Activated CD4-positive, alpha-beta T cell treated with anti-CD3 and anti-CD28 coated beads for 48 hours (primary cell): ENCODE measurements around the gene RASL10A.
"Not testable (repeated sequence)": the region's sequence is repeated elsewhere in the genome, so short reads cannot be mapped to it uniquely, and the experiment has no call there.

Source experiments
- DNase-seq: peaks from one replicate; pipeline ENCODE4 v3.0.0-alpha.2; 2020

Gene RASL10A

DNA sequence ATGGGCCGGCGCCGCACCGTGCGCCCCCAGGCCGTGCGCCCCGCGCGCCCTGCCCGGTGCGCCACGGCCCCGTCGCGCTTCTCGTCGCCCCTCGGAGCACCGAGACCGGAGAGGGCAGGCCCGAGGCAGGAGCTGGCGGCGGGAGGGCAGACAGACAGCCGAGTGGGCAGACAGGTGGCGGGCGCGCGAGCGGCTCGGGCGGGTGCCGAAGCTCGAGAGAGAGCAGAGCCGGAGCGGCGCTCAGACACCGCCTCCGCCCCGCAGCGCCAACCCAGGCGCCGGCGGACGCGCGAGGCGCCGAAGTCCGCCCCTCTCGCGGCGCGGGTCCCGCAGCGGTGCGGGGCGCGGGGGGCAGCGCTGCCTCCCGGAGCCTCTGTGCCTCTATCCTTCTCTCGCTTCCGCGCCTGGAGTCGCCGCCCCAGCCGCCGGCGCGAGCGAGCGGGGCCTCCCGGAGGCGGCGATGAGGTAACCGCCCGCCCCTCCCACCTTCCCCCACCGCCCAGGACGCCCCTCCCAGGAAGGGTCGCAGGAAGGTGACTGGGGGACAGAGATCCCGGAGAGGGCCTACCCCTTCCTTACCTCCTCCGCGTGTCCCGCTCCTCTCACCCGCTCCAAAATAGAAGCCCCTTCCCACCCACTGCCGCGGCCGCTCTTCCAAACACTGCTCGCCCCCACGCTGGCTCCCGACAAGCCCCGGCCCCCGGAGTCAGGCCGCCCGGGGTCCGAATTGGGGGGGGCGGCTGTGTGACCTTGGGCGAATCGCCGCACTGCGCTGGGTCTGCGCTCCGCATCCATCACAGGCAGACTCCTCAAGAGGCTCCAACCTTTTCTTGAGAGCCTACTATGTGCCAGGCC lies at the start of gene RASL10A:
RASL10A (minus strand) TSS at position 412 of the 855 bp plus-strand sequence. CDS start 451 bp downstream, outside the sequence.
- no peak for DNase-seq

- DNase-seq = no peak
Observed at GRCh38 chr22:29359469-29359868, 44.0 kb upstream of the RASL10A start.

DNA sequence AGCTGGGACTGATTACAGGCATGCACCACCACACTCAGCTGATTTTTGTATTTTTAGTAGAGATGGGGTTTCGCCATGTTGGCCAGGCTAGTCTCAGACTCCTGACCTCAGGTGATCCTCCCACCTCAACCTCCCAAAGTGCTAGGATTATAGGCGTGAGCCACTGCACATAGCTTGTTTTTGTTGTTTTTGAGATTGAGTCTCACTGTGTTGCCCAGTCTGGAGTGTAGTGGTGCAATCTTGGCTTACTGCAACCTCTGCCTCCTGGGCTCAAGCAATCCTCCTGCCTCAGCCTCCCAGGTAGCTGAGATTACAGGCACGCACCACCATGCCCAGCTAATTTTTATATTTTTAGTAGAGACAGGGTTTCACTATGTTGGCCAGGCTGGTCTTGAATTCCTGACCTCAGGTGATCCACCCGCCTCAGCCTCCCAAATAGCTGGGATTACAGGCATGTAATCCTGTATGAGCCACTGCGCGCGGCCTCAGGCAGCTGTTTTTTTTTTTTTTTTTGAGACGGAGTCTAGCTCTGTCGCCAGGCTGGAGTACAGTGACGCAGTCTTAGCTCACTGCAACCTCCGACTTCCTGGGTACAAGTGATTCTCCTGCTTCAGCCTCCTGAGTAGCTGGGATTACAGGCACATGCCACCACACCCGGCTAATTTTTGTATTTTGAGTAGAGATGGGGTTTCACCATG lies 41.8 kb upstream of the RASL10A start:
- not testable (repeated sequence) for DNase-seq

GRCh38 chr22:29353860-29354259 lies 38.4 kb upstream of the RASL10A start:
- no peak for DNase-seq

GRCh38 chr22:29353286-29353685 lies 37.8 kb upstream of the RASL10A start:
- no peak for DNase-seq

- DNase-seq = no peak
Observed at GRCh38 chr22:29352778-29353177, 37.3 kb upstream of the RASL10A start.

DNA sequence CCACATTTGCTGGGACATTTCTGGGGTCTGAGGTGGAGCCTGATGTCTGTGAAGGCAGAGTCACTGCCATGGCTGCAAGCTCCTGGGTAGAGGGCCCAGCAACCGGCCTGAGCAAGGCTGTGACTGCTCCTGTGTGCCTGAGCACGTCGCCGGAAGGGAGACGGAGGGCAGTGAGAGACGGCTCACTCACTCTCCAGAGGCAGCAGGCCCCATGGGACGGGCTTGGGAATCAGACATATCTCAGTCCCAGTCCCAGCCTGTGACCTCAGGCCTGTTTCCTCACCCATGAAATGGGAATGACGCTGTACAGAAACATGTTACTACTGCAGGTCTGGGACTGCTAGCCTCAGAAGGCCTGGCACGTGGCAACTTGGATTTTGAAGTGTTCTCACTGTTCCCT lies 36.4 kb upstream of the RASL10A start:
- no peak for DNase-seq

GRCh38 chr22:29351042-29351441 lies 35.5 kb upstream of the RASL10A start:
- DNase-seq = no peak

DNA sequence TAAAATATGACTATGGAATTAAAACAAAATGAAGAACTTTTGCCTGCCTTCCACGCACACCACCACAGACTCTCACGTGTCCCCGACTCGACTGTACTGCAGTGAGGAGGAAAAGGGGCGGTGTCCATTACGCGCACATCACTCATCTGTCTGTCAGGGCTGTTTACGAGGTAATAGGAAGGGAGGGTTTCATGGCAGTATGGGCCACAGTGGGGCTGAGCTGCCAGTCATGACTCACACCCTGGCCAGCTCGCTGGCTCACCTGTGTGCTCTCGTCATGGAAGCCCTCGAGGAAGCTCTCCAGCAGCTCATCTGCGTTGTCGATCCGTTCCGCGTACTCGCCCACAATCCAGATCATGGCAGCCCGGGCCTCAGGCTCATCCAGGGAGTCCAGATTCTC lies 33.5 kb upstream of the RASL10A start:
- no peak for DNase-seq

- DNase-seq = no peak
Observed at GRCh38 chr22:29348041-29348440, 32.5 kb upstream of the RASL10A start.

DNA sequence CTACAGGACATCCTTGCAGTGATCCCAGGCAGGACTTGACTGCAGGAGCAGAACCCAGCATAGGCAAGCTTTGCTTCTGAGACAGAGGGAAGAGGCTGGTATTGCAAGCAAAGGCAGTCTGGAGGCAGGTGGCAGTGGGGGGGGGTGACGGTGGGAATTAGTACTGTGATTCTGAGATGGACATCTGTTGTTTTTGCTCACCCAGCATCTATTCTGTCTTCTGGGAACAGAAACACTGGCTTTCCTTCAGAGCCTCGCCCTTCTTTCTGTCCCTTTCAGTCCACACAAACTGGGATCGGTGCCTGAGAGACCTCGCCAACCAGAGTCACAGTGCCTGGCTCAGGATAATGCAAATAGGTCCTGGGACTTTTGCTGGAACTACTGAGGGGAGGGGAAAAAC lies 31.2 kb upstream of the RASL10A start:
- DNase-seq = no peak

DNA sequence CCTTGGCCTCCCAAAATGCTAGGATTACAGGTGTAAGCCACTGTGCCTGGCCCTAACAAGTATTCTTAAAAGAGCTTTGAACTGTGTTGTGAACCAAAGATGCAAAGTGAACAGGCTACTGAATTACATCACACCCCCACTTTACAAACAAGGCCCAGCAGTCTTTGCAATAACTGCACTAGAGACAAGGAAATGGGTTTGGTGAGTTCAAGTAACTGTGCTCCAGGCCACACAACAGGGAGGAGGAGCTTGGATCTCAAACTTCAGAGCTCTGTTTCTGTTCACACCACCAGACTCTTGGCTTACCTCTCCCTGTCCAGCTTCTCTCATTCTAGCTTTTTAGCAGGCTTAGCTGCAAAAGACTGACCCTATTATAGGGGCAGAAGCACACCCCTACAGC lies 30.4 kb upstream of the RASL10A start:
- no peak for DNase-seq

GRCh38 chr22:29344889-29345288 lies 29.4 kb upstream of the RASL10A start:
- not testable (repeated sequence) for DNase-seq

DNA sequence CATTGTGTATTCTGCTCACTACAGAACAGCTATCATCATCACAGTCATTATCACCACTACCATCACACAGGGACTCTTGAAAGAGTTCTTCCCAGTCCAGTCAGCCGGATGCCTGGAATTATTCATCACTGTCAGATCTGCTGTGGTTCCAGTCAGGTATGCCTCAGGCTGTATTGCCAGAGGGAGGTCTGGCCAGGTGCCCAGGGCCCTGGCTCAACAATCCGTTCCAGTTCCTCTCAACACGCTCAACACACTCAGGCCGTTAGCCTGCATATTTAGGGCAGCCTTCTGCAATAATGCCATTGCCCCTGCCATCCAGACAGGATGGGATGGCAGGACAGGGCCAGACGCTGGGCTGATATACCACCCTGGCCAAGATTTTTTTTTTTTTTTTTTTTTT lies 28.6 kb upstream of the RASL10A start:
- DNase-seq = no peak

- DNase-seq = no peak
Observed at GRCh38 chr22:29343313-29343805, 27.9 kb upstream of the RASL10A start.

GRCh38 chr22:29342577-29343312 lies 27.2 kb upstream of the RASL10A start:
- DNase-seq = no peak

- DNase-seq = no peak
Observed at GRCh38 chr22:29342177-29342576, 26.7 kb upstream of the RASL10A start.

- no peak for DNase-seq
Observed at GRCh38 chr22:29341849-29342127, 26.3 kb upstream of the RASL10A start.

DNA sequence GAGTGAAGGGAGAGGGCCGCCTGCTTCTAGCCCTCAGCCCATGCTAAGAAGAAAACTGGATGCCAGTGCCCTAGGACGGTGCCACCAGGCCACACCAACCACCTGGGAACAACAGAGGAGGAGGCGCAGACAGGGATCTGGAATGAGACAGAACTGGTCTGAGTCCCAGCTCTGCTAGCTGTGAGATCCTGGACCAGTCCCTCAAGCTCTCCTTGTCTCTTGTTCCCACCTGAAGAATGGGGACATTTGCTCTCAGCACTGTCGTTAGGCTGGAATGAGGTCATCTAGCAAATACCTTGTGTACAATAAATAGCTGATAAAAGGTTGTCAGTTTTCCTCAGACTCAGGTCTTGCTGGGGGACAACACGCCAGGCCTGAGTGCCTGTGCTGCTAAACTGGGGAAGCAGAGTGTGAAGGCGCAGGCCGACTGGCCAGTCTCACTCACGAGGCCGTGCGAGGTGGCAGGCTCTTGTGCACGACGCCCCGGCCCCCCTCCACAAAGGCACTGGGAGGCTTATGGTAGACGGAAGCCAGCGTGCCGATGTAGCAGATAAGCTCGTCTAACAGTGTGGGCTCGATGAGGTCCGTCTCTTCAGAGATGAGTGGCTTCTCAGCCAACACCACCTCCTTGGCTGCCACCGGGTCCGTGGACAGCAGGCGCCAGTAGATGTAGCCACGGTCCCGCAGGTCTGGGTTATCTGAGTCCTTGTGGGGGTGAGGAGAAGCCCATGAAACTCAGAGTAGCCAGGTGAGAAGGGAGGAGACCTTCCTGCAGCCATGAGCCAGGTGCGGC lies 25.8 kb upstream of the RASL10A start:
- DNase-seq = no peak

GRCh38 chr22:29340566-29340965 lies 25.1 kb upstream of the RASL10A start:
- no peak for DNase-seq

DNA sequence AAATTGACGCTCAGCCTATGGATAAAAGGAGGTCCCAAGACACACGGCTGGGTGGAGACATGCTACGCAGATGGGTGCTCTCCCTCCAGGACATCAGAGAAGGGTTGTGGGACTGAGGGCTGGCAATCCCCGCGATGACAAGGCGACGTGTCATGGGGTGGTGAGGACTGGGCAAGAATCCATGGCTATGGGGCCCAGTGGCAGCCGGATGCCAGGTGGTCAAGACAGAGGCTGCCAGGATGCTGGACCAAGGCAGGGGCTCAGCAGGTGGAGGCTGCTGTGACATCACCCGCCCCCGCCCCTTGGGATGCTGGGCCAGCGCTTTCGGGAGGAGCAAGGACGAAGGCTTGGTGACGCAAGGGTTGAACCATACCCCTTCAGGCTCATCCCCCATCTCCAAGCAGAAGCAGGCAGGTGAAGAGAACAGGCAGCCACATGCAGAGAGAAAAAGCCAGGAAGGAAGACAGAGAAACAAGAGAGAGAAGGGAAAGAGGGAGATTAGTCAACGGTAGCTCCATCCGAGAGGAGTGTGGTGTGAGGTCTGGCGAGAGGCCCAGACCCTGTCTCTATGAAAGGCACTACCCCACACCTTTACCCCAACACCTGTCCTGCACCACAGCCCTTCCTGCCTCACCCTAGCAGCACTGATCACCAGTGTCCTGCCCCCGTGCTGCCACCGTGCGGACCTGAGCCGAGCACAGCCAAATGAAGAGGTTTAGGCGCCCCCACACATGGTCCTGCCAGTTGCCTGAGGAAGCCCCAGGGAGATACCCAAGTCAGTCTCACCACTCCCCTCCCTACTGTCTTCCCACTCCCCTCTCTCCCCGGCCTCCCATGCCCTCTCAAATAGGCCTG lies 24.1 kb upstream of the RASL10A start:
- DNase-seq = no peak

GRCh38 chr22:29338398-29338797 lies 22.9 kb upstream of the RASL10A start:
- DNase-seq = no peak
